Neural cell (in vitro differentiated cells): ENCODE measurements around the gene HOXC11.

Source experiments
- EP300 ChIP-seq: fragments of 450-650 bp; conservative IDR thresholded peaks from 2 replicates; pipeline ENCODE4 v1.6.1; 2014; ENCODE audit warnings: antibody characterized with exemption, mild to moderate bottlenecking, moderate library complexity; ENCODE audit not compliant: poor library complexity, severe bottlenecking
- EZH2 ChIP-seq: fragments of 200-600, 300-800 bp; shearing (Covaris generic), sonication (generic); IDR thresholded peaks from 2 replicates; pipeline ENCODE4 v1.6.1; 2014; ENCODE audit warnings: antibody characterized with exemption, low read length, borderline replicate concordance, mild to moderate bottlenecking; ENCODE audit not compliant: insufficient read depth, poor library complexity, severe bottlenecking
- MXI1 ChIP-seq: fragments of 450-650 bp; conservative IDR thresholded peaks from 2 replicates; pipeline ENCODE4 v1.6.1; 2014; ENCODE audit warnings: antibody characterized with exemption, mild to moderate bottlenecking; ENCODE audit not compliant: poor library complexity, severe bottlenecking
- POLR2AphosphoS5 ChIP-seq: IDR thresholded peaks from 2 replicates; pipeline ENCODE4 v1.6.1; 2012
- RAD21 ChIP-seq: fragments of 450-650 bp; conservative IDR thresholded peaks from 2 replicates; pipeline ENCODE4 v1.6.1; 2014; ENCODE audit warnings: antibody characterized with exemption, mild to moderate bottlenecking, moderate library complexity
- SMC3 ChIP-seq: fragments of 450-650 bp; conservative IDR thresholded peaks from 2 replicates; pipeline ENCODE4 v1.6.1; 2014; ENCODE audit warnings: antibody characterized with exemption, mild to moderate bottlenecking, moderate library complexity; ENCODE audit not compliant: poor library complexity
- TAF1 ChIP-seq: IDR thresholded peaks from 2 replicates; pipeline ENCODE4 v1.6.1; 2012; ENCODE audit warnings: low read depth
- TF ChIP-seq, protein P1 (sequence below): fragments of 450-650 bp; IDR thresholded peaks from 2 replicates; pipeline ENCODE4 v1.5.1; 2014; ENCODE audit warnings: antibody characterized with exemption, mild to moderate bottlenecking, moderate library complexity; ENCODE audit not compliant: poor library complexity, severe bottlenecking
- TF ChIP-seq, protein P2 (sequence below): IDR thresholded peaks from 2 replicates; pipeline ENCODE4 v1.6.1; 2012; ENCODE audit warnings: borderline replicate concordance

DNA sequence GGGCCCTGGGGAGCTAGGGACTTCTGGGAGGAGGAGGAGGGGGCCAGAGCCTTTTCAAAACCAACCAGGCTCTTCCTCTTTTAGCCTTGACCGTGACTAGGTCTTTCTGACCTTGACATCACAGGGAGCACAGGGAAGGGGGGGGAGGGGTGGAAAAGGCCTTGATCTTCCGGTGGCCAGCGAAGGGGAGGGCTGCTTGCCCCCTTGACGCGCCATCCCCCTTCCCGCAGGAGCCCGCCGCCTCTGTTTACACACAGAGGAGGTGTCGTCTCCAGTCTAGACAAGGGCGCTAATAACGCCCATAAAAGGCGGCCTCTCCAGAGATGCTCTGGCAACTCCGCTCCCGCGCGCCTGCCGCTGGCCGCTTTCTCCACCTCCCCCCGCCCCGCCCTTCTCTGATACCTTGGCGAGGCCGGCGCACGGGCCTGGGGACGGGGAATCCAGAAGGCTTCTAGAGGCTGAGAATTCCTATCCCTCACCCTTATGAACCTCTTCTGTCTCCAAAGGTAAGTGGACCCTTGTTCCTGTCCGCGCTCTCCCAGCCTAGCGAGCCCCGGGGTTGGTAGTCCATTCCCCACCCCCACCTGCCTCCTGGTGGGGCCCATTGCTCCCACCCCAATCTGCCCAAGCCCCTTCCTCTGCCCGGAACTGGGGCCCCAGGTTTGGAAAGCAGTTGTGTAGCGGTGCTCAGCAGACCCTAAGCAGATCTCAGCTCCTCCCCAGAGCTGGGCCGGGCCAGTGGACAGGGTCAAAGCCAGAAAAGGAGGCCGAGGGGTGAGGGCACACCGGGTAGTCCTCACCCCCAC lies 23.1 kb upstream of the HOXC11 start:
- TF ChIP-seq, protein P1, sequence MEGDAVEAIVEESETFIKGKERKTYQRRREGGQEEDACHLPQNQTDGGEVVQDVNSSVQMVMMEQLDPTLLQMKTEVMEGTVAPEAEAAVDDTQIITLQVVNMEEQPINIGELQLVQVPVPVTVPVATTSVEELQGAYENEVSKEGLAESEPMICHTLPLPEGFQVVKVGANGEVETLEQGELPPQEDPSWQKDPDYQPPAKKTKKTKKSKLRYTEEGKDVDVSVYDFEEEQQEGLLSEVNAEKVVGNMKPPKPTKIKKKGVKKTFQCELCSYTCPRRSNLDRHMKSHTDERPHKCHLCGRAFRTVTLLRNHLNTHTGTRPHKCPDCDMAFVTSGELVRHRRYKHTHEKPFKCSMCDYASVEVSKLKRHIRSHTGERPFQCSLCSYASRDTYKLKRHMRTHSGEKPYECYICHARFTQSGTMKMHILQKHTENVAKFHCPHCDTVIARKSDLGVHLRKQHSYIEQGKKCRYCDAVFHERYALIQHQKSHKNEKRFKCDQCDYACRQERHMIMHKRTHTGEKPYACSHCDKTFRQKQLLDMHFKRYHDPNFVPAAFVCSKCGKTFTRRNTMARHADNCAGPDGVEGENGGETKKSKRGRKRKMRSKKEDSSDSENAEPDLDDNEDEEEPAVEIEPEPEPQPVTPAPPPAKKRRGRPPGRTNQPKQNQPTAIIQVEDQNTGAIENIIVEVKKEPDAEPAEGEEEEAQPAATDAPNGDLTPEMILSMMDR: no peak
- no peak for TF ChIP-seq TAF1
- TF ChIP-seq, protein P2, sequence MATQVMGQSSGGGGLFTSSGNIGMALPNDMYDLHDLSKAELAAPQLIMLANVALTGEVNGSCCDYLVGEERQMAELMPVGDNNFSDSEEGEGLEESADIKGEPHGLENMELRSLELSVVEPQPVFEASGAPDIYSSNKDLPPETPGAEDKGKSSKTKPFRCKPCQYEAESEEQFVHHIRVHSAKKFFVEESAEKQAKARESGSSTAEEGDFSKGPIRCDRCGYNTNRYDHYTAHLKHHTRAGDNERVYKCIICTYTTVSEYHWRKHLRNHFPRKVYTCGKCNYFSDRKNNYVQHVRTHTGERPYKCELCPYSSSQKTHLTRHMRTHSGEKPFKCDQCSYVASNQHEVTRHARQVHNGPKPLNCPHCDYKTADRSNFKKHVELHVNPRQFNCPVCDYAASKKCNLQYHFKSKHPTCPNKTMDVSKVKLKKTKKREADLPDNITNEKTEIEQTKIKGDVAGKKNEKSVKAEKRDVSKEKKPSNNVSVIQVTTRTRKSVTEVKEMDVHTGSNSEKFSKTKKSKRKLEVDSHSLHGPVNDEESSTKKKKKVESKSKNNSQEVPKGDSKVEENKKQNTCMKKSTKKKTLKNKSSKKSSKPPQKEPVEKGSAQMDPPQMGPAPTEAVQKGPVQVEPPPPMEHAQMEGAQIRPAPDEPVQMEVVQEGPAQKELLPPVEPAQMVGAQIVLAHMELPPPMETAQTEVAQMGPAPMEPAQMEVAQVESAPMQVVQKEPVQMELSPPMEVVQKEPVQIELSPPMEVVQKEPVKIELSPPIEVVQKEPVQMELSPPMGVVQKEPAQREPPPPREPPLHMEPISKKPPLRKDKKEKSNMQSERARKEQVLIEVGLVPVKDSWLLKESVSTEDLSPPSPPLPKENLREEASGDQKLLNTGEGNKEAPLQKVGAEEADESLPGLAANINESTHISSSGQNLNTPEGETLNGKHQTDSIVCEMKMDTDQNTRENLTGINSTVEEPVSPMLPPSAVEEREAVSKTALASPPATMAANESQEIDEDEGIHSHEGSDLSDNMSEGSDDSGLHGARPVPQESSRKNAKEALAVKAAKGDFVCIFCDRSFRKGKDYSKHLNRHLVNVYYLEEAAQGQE: no peak
- no peak for TF ChIP-seq POLR2AphosphoS5
- no peak for TF ChIP-seq EZH2
- TF ChIP-seq EP300: no peak
- TF ChIP-seq SMC3: no peak
- no peak for TF ChIP-seq MXI1
- TF ChIP-seq RAD21: no peak
